GM12878 (cell line): Measurements from ENCODE around the gene PLEKHA7. TPM values are rescaled to one million over a fixed set of nuclear protein-coding genes. Genes with fewer than 3 reads are reported as not detected.

Source experiments
- ATAC-seq: fragments of 200-7000 bp; cut with Tn5 transposase; 3 replicates; pipeline ENCODE4 v1.9.1; 2020; ENCODE audit warnings: mild to moderate bottlenecking, moderate library complexity
- BruUV-seq: library from RNA; stranded (reverse); fragments of 400-500 nt; replicated peaks from 2 replicates; lab custom pipeline; 2021; lab: Mats Ljungman, UMichigan
- CTCF ChIA-PET: fragments of 300-600 bp; sonication (Branson Sonifier 250); formaldehyde crosslinking; extraction: SDS; loops from one replicate; lab custom pipeline; 2021; ENCODE audit warnings: inconsistent platforms; lab: Yijun Ruan, JAX
- POLR2A ChIA-PET: fragments of 350-600 bp; formaldehyde crosslinking; extraction: SDS; loops from one replicate; lab custom pipeline; 2021; ENCODE audit warnings: inconsistent platforms; lab: Charles Lee
- RAD21 ChIA-PET: fragments of 300-600 bp; sonication (Branson Sonifier 250); formaldehyde crosslinking; loops from one replicate; lab custom pipeline; 2023; ENCODE audit warnings: antibody characterized with exemption; ENCODE audit not compliant: unreplicated experiment; lab: Charles Lee
- SMC1A ChIA-PET: fragments of 300-600 bp; sonication (Branson Sonifier 250); formaldehyde crosslinking; loops from one replicate; lab custom pipeline; 2023; ENCODE audit not compliant: unreplicated experiment, uncharacterized antibody; lab: Charles Lee
- DNase-seq: peaks from one replicate; pipeline ENCODE4 v3.0.0-alpha.2; 2011; ENCODE audit warnings: low read depth, low spot score
- FAIRE-seq: peaks from 3 replicates; lab custom pipeline; 2011; peaks lifted over from hg19 to GRCh38; lab: Jason Lieb, UNC
- H2AFZ ChIP-seq: 2 replicates; pipeline ENCODE4 v1.6.0; 2011; ENCODE audit warnings: low read depth, low read length, control low read depth; ENCODE audit not compliant: control insufficient read depth
- H3K27ac ChIP-seq: 2 replicates; pipeline ENCODE4 v1.5.1; 2011; ENCODE audit warnings: control low read depth; ENCODE audit not compliant: control insufficient read depth, insufficient read depth
- H3K27me3 ChIP-seq, 2 experiments: replicated peaks in 1 of 2; 2 replicates each; pipeline versions ENCODE4 v1.6.0 to v1.6.1; 2011; ENCODE audit warnings: low read length in 1 of 2; ENCODE audit not compliant: control insufficient read depth in 2 of 2, insufficient read depth in 2 of 2
- H3K36me3 ChIP-seq, 2 experiments: 2 replicates each; pipeline ENCODE4 v1.5.1; 2011; ENCODE audit warnings: low read length in 1 of 2; ENCODE audit not compliant: control insufficient read depth in 2 of 2, insufficient read depth in 2 of 2
- H3K4me1 ChIP-seq: 2 replicates; pipeline ENCODE4 v1.6.1; 2011; ENCODE audit warnings: mild to moderate bottlenecking, low read length, moderate library complexity, mixed read lengths; ENCODE audit not compliant: control insufficient read depth, insufficient read depth
- H3K4me2 ChIP-seq: 2 replicates; pipeline ENCODE4 v1.6.0; 2011; ENCODE audit warnings: control low read depth; ENCODE audit not compliant: control insufficient read depth, insufficient read depth
- H3K4me3 ChIP-seq: fragments of 200-600 bp; sonication (generic); 2 replicates; pipeline ENCODE4 v1.5.1; 2016
- H3K79me2 ChIP-seq: 2 replicates; pipeline ENCODE4 v1.6.0; 2011; ENCODE audit warnings: low read length; ENCODE audit not compliant: control insufficient read depth, insufficient read depth
- H3K9ac ChIP-seq: 2 replicates; pipeline ENCODE4 v1.8.0; 2011; ENCODE audit warnings: low read length, control low read depth, mixed read lengths; ENCODE audit not compliant: control insufficient read depth, insufficient read depth
- H3K9me3 ChIP-seq: replicated peaks from 3 replicates; pipeline ENCODE4 v1.5.1; 2011; ENCODE audit warnings: mild to moderate bottlenecking, low read length; ENCODE audit not compliant: control insufficient read depth, insufficient read depth
- H4K20me1 ChIP-seq: 2 replicates; pipeline ENCODE4 v1.6.0; 2011; ENCODE audit not compliant: control insufficient read depth, insufficient read depth
- FOS ChIP-seq: IDR thresholded peaks from 3 replicates; pipeline ENCODE4 v1.6.1; 2011; ENCODE audit warnings: borderline replicate concordance; ENCODE audit not compliant: insufficient read length; ENCODE audit errors: extremely low read depth
- GABPA ChIP-seq: IDR thresholded peaks from 2 replicates; pipeline ENCODE4 v1.6.1; 2014; ENCODE audit warnings: antibody characterized with exemption, low read depth, mild to moderate bottlenecking, inconsistent platforms
- JUNB ChIP-seq: IDR thresholded peaks from 2 replicates; pipeline ENCODE4 v1.6.1; 2016; ENCODE audit warnings: antibody characterized with exemption, mild to moderate bottlenecking
- NFYA ChIP-seq: IDR thresholded peaks from 2 replicates; pipeline ENCODE4 v1.6.1; 2011; ENCODE audit warnings: low read depth, mild to moderate bottlenecking, low read length, improper control_type of control experiment, borderline replicate concordance
- NR2C1 ChIP-seq: fragments of 450-650 bp; IDR thresholded peaks from 2 replicates; pipeline ENCODE4 v1.6.1; 2017; ENCODE audit warnings: antibody characterized with exemption, mild to moderate bottlenecking, moderate library complexity
- SREBF1 ChIP-seq: IDR thresholded peaks from 2 replicates; pipeline ENCODE4 v1.6.1; 2012; ENCODE audit warnings: mild to moderate bottlenecking, low read length
- TCF7 ChIP-seq: IDR thresholded peaks from 2 replicates; pipeline ENCODE4 v1.6.1; 2014; ENCODE audit warnings: antibody characterized with exemption, borderline replicate concordance
- USF1 ChIP-seq: IDR thresholded peaks from 2 replicates; pipeline ENCODE4 v1.6.1; 2011; ENCODE audit warnings: borderline replicate concordance, low read depth, mild to moderate bottlenecking, moderate library complexity, mixed read lengths, low read length; ENCODE audit not compliant: insufficient read depth; ENCODE audit errors: extremely low read length
- YY1 ChIP-seq: IDR thresholded peaks from 2 replicates; pipeline ENCODE4 v1.6.1; 2011; ENCODE audit warnings: low read depth, mild to moderate bottlenecking, low read length
- in situ Hi-C: fragments of 300-500 bp; cut with MboI; formaldehyde crosslinking; loops from 9 replicates; pipeline ENCODE4 v1.14.3; 2018; ENCODE audit warnings: mixed read lengths
- intact Hi-C: fragments of 100-400 bp; cut with micrococcal nuclease; formaldehyde crosslinking; loops from one replicate; pipeline ENCODE4 v1.14.2; 2022; ENCODE audit not compliant: unreplicated experiment
- polyA plus RNA-seq, 11 experiments: library from polyadenylated mRNA; depleted of rRNA in 4 of 11; unstranded in 6 of 11; stranded (reverse) in 5 of 11; fragments of >200 nt; fragmentation: Nextera tagmentation in 4 of 11; fragmentation: Illumina TruSeq in 1 of 11; extraction: Ambion mirVana in 4 of 11; extraction: Trizol in 1 of 11; gene quantifications; 1 replicate in 1 of 11; 2 replicates in 10 of 11; pipeline versions ENCODE4 v1.2.1 to v1.2.3, GENCODE V29; 2011 to 2016; ENCODE audit warnings: inconsistent platforms in 2 of 11, missing spikeins in 2 of 11, low read depth in 1 of 11
- total RNA-seq, 4 experiments: library from RNA; depleted of rRNA in 3 of 4; stranded (reverse); fragments of >200 nt in 3 of 4; fragmentation: Illumina TruSeq in 1 of 4; extraction: Trizol in 1 of 4; gene quantifications; 2 replicates each; pipeline versions ENCODE4 v1.2.1 to v1.2.3, GENCODE V29; 2013 to 2021
- TF ChIP-seq, protein P1 (sequence below): fragments of 450-650 bp; IDR thresholded peaks from 2 replicates; pipeline ENCODE4 v1.6.1; 2017; ENCODE audit warnings: antibody characterized with exemption, mild to moderate bottlenecking, moderate library complexity
- TF ChIP-seq, protein P2 (sequence below): fragments of 450-650 bp; IDR thresholded peaks from 2 replicates; pipeline ENCODE4 v1.6.1; 2017; ENCODE audit warnings: borderline replicate concordance
- TF ChIP-seq, protein P3 (sequence below): fragments of 450-650 bp; IDR thresholded peaks from 2 replicates; pipeline ENCODE4 v1.6.1; 2016; ENCODE audit warnings: mild to moderate bottlenecking, moderate library complexity, borderline replicate concordance
- TF ChIP-seq, protein P4 (sequence below): fragments of 450-650 bp; IDR thresholded peaks from 2 replicates; pipeline ENCODE4 v1.6.1; 2014; ENCODE audit warnings: mild to moderate bottlenecking
- TF ChIP-seq, protein P5 (sequence below): IDR thresholded peaks from 2 replicates; pipeline ENCODE4 v1.6.1; 2011; ENCODE audit warnings: low read depth, mild to moderate bottlenecking, low read length, moderate library complexity, borderline replicate concordance; ENCODE audit errors: extremely low read depth

Gene PLEKHA7
- total and polyA plus RNA-seq, 10 of the 15 experiments (the other 5 are each of a cell fraction or from before 2014, with no cell fraction given), result 0.45 to 5.3 (median 2.1) TPM

GRCh38 chr11:16800382-16800781 is 213.8 kb downstream of the PLEKHA7 start:
- in situ Hi-C loops (no loop called here), intact Hi-C loops (no loop called here)
- Histone ChIP-seq H3K4me2 (no peak overlapping the region), H3K4me3 (no peak overlapping the region), H3K4me1 (0 out of 2 replicates have a peak, but pooled peaks cover 4% of the 10 kb centered on the region), H3K27me3 (0 out of 4 replicates have a peak, but pooled peaks cover 0 to 2% of the 10 kb centered on the region in 2 experiments), H3K27ac (no peak overlapping the region), H3K79me2 (no peaks in the 10 kb centered on the region), H4K20me1 (no peaks in the 10 kb centered on the region), H3K9ac (no peak overlapping the region), H3K9me3 (no peaks in the 10 kb centered on the region), H3K36me3 (no peaks in the 10 kb centered on the region), H2AFZ (no peak overlapping the region)
- BruUV-seq, result no TSS peak
- ChIA-PET CTCF (interaction anchor here (0.8 to 2.3 kb wide), 4 partner anchors 12 to 20 kb away, joined by 3 to 11 read pairs (median 6); no protein-coding TSS in a partner anchor), POLR2A (no interaction called here), SMC1A (no interaction called here), RAD21 (no interaction called here)
- ATAC-seq, result no peak
- no peak for FAIRE-seq
- no peak for DNase-seq
- TF ChIP-seq FOS, result no peak
- no peak for TF ChIP-seq TCF7
- no peak for TF ChIP-seq YY1
- TF ChIP-seq, protein P1, sequence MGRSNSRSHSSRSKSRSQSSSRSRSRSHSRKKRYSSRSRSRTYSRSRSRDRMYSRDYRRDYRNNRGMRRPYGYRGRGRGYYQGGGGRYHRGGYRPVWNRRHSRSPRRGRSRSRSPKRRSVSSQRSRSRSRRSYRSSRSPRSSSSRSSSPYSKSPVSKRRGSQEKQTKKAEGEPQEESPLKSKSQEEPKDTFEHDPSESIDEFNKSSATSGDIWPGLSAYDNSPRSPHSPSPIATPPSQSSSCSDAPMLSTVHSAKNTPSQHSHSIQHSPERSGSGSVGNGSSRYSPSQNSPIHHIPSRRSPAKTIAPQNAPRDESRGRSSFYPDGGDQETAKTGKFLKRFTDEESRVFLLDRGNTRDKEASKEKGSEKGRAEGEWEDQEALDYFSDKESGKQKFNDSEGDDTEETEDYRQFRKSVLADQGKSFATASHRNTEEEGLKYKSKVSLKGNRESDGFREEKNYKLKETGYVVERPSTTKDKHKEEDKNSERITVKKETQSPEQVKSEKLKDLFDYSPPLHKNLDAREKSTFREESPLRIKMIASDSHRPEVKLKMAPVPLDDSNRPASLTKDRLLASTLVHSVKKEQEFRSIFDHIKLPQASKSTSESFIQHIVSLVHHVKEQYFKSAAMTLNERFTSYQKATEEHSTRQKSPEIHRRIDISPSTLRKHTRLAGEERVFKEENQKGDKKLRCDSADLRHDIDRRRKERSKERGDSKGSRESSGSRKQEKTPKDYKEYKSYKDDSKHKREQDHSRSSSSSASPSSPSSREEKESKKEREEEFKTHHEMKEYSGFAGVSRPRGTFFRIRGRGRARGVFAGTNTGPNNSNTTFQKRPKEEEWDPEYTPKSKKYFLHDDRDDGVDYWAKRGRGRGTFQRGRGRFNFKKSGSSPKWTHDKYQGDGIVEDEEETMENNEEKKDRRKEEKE, result no peak
- TF ChIP-seq NFYA, result no peak
- TF ChIP-seq, protein P2, sequence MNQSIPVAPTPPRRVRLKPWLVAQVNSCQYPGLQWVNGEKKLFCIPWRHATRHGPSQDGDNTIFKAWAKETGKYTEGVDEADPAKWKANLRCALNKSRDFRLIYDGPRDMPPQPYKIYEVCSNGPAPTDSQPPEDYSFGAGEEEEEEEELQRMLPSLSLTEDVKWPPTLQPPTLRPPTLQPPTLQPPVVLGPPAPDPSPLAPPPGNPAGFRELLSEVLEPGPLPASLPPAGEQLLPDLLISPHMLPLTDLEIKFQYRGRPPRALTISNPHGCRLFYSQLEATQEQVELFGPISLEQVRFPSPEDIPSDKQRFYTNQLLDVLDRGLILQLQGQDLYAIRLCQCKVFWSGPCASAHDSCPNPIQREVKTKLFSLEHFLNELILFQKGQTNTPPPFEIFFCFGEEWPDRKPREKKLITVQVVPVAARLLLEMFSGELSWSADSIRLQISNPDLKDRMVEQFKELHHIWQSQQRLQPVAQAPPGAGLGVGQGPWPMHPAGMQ, result no peak
- TF ChIP-seq NR2C1, result no peak
- TF ChIP-seq USF1, result no peak
- TF ChIP-seq, protein P3, sequence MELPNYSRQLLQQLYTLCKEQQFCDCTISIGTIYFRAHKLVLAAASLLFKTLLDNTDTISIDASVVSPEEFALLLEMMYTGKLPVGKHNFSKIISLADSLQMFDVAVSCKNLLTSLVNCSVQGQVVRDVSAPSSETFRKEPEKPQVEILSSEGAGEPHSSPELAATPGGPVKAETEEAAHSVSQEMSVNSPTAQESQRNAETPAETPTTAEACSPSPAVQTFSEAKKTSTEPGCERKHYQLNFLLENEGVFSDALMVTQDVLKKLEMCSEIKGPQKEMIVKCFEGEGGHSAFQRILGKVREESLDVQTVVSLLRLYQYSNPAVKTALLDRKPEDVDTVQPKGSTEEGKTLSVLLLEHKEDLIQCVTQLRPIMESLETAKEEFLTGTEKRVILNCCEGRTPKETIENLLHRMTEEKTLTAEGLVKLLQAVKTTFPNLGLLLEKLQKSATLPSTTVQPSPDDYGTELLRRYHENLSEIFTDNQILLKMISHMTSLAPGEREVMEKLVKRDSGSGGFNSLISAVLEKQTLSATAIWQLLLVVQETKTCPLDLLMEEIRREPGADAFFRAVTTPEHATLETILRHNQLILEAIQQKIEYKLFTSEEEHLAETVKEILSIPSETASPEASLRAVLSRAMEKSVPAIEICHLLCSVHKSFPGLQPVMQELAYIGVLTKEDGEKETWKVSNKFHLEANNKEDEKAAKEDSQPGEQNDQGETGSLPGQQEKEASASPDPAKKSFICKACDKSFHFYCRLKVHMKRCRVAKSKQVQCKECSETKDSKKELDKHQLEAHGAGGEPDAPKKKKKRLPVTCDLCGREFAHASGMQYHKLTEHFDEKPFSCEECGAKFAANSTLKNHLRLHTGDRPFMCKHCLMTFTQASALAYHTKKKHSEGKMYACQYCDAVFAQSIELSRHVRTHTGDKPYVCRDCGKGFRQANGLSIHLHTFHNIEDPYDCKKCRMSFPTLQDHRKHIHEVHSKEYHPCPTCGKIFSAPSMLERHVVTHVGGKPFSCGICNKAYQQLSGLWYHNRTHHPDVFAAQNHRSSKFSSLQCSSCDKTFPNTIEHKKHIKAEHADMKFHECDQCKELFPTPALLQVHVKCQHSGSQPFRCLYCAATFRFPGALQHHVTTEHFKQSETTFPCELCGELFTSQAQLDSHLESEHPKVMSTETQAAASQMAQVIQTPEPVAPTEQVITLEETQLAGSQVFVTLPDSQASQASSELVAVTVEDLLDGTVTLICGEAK, result no peak
- TF ChIP-seq JUNB, result no peak
- no peak for TF ChIP-seq GABPA
- TF ChIP-seq, protein P4, sequence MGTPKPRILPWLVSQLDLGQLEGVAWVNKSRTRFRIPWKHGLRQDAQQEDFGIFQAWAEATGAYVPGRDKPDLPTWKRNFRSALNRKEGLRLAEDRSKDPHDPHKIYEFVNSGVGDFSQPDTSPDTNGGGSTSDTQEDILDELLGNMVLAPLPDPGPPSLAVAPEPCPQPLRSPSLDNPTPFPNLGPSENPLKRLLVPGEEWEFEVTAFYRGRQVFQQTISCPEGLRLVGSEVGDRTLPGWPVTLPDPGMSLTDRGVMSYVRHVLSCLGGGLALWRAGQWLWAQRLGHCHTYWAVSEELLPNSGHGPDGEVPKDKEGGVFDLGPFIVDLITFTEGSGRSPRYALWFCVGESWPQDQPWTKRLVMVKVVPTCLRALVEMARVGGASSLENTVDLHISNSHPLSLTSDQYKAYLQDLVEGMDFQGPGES, result no peak
- TF ChIP-seq, protein P5, sequence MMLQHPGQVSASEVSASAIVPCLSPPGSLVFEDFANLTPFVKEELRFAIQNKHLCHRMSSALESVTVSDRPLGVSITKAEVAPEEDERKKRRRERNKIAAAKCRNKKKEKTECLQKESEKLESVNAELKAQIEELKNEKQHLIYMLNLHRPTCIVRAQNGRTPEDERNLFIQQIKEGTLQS, result no peak
- no peak for TF ChIP-seq SREBF1
